ENCODE results near the gene PFAS.

- TF ChIP-seq CTCF (IDR thresholded peaks at IDR 0.05; ENCODE audit: insufficient read depth, low read length) (no peak), POLR2AphosphoS5 (IDR thresholded peaks at IDR 0.05; ENCODE audit: low read depth) (peak; percentile 76)
Observed at GRCh38 chr17:8248751-8249607, at the start of gene PFAS.
